ENCODE data around the gene CASK.
A peak's percentile ranks its signal among the peaks of the same experiment; 100 is the strongest.

The CASK gene

GRCh38 chrX:41923211-41923977 lies at the start of gene CASK:
Gene CASK (minus strand): TSS chrX:41923554. CDS start chrX:41922988, 566 bp downstream.
- DNase-seq = peak; percentile 93

DNA sequence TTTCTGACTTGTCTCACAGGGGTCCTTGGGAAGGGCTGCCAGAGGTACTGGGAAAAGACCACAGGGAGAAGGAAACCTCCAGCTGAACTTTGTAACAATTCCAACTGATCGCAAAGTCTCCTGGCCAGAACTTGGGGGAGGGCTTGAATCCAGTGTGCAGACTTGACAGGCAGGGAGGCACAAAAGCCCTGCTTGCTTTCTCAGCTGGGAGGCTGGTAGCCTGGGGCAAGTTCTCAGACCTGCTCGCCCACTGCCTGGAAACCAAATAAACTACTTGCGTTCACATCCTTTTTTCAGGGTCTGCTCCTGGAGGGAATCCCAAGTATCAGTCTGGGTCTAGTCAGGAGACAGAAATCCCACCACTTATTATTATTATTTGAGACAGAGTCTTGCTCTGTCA lies 48.0 kb upstream of the CASK start:
- DNase-seq = no peak

- no peak for DNase-seq
Measured at GRCh38 chrX:41970419-41970818, 47.1 kb upstream of the CASK start.

DNA sequence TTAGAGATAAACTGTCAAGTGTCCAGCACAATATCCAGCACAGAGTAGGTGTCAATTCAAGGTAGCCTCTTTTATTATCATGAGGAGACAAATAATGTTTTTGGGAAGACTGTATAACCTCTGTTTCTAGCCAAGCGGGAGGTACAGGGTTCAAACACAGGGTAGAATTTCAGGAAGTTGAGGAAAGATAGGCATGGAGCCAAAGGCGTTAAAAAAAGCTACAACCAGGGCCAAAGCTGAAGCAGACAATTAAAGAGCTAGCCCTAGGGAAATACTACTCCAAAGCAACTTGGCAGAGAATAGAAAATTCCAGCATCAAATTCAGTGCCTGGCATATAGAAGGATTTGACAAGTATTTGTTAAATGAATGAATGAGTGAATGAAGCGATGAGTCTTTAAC lies 40.0 kb upstream of the CASK start:
- no peak for DNase-seq

GRCh38 chrX:41960142-41960541 lies 36.8 kb upstream of the CASK start:
- DNase-seq = no peak

DNA sequence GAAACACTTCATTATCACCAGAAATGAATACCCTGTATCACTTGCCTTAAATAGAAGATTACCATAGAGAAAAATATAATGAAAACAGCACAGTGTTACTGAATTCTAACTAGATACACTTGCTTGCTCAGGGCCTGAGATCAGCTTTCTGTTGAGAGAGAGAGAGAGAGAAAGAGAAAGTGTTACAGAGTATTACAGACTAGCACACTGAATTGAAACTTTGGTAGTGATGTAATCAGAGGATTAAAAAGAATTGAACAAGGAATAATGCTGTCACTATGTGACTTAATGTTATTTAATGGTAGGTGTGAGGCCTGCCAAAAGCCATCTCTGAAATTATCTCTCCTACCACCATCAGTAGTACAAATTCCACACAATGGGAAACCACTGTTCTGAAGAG lies 35.5 kb upstream of the CASK start:
- no peak for DNase-seq

GRCh38 chrX:41956027-41956426 lies 32.7 kb upstream of the CASK start:
- no peak for DNase-seq

DNA sequence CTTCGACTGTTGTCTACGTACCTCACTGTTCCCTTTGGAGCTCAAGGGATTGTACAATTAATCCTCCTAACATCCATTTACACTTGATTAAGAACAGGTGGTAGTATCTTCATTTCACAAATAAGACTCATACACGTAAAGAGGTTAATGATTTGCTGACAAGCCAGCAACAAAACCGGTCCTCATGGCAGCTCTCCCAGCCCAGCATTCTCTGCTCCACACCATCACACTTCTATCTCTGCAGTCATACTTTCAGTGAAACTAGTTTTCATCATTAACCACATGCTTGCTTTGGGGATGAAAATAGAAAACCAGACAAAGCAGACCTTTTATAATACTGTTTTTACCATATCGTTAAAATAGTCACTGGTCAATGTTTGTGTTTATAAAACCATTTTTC lies 28.7 kb upstream of the CASK start:
- DNase-seq = no peak

DNA sequence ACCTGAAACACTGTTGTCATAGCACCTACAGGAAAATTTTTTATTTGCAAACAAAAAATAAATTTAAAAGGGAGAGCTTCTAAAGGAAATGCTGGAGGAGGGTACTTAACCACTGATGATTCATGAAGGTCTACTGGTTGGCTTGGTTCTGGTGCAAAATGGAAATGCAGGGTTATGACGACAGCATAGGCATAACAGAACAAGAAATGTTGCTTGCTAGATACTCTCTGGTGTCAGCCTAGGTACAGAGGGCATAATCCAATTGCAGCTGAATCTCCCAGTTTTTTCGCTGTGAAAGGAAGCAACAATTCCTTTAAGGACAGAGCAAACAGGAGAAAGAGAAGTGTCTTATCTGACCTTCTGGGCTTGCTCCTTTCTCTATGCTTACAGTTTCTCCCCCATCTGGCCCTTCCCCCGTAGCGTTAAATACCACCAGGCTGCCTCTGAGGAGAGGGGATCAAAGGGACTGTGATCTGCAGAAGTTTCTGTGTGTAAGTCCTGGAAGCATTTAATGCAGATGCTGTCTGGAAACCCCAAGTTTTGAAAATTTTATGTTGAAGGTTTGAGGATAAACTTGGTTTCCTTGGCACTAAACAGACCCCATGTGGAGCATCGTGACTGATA lies 23.7 kb upstream of the CASK start:
- DNase-seq = no peak

DNA sequence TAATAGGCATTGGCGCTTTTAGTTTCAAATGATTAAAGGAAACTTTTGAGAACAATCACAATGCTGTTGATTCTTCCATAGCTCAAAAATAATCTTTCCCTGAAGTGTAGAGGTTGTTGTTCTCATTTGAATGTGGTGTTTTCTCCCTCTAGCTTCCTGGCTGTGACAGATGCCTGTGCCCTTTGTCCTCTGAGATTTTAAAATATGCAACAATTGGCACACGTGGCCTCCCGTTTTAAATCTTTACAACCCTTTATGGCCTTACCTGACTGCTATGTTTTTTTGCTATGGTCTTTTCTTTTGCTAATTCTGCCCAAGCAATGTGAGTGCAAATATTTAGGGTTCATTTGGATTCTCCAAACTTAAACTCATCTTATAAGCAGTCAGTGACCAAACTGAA lies 22.9 kb upstream of the CASK start:
- no peak for DNase-seq

GRCh38 chrX:41935832-41936231 lies 12.5 kb upstream of the CASK start:
- DNase-seq = no peak

DNA sequence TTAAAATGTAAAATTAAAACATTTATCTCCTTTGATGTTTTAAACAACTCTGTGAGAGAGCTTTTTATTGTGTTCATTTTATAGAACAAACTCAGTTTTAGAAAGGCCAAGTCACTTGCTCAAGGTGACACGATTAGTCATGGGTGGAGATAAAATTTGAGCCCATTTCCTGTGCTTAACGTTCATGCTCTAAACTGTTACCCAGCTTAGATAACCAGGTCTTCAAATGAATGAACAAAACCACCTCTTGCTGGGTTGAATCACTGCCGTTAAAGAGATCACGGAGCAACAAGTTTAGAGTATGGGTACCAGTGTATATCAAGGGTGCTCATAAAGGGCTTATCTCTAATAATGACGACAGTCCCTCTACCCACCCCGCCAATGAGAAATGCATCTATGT lies 10.2 kb upstream of the CASK start:
- DNase-seq = no peak

DNA sequence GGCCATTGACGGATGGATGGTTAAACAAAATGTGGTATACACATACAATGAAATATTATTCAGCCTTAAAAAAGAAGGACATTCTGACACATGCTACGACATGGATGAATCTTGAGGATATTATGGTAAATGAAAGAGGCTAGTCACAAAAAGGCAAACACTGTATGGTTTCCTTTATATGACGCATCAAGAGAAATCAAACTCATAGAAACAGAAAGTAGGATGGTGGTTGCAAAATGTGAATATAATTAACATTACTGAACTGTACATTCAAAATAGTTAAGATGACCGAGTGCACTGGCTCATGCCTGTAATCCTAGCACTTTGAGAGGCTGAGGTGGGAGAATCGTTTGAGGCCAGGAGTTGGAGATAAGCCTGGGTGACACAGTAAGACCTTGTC lies 9.5 kb upstream of the CASK start:
- no peak for DNase-seq

DNA sequence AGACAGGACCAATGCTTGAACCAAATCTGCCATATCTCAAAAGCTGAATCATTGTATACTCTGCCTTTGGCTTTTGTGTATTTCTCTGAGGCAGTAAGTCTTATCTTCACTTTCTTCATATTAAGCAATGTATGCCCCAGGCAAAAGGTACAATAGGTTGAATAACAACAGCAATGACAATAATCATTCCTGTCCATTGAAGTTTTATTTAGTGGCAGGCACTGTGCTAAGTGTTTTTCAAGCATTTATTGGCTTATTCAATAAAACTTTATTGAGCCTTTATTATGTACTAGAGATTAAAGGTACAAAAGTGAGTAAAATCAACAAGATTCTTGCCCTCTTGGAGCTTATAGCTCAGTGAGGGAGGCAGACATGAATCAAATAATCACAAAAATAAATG lies 8.2 kb upstream of the CASK start:
- DNase-seq = no peak

- peak; percentile 55 for DNase-seq
Measured at GRCh38 chrX:41923978-41924683, 777 bp upstream of the CASK start.

- DNase-seq = peak; percentile 69
Measured at GRCh38 chrX:41922431-41923151, 763 bp downstream of the CASK start.

DNA sequence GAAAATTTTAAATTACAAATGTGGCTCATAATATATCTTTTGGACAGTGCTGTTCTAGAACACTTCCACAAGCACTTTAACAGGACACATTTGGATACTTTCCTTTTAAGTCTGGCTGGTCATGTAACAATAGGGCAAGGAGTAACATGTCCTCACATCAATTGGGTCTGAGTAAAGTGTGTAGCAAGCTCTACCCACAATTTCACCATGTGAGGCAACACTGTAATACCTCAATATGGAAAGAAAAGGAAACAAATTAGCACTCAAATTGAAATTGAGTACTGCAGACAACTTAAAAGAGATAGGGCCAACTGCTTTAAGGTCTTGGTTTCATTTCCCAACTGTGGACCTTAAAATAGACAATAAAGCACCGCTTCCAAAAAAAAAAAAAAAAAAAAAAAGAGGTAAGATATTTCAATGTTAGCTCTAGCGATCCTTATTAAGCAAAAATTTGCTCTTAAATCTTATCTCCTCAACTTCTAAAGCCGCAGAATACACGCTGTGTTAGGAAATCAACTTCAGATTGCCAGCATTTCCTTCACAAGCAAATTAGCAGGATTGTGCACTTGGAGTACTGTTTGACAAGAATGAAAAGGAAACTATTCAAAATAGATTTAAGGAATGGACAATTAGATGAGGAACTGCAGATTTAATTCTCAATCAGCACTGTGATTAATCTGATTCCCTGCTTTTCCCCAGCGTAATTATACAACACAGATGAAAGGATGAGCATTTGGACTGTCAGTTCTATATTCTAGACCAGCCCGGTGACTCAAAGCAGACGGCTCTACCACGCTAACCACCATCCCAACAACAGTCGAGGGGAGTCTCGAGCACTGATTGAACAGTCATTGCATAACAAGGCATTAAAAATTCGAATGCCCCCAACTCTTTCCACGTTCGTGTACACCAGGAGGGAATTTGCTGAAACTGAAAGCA lies 1.6 kb downstream of the CASK start:
- peak; percentile 38 for DNase-seq

- no peak for DNase-seq
Measured at GRCh38 chrX:41919870-41920269, 3.5 kb downstream of the CASK start.

DNA sequence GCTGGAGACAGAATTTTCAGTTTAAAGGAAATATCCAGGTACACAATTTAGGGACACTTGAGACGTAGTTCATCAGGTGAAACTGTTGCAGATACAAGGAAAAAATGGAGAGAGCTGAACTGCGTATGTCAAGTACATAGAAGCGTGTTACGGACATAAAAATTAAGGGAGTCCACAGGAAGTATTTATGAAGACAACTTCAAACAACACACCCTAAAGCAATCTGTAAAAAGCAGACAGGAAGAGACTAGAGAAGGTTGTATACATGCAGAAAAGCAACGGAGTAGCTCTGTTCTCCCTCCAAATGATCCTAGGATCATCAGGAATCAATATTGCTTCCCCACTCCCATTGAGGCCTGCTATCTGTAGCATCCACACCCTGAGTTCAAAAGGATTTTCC lies 5.8 kb downstream of the CASK start:
- DNase-seq = no peak

DNA sequence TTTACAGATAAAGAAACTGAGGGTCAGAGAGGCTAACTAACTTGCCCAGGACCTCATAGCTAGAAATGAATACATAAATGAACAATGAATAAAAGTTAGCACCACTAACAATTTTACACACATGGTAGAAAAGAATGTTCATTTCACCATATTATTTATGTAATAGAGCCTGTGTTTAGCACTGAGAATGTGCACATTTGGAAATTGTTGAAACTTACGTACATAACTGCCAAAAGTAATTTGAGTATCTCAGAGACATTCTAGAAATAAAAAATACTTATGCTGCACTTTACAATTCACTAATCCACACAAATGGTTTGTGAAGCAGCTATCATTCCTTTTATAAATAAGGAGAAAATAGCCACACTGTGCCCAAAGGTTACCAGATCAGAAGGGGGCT lies 9.9 kb downstream of the CASK start:
- DNase-seq = no peak

GRCh38 chrX:41912923-41913322 lies 10.4 kb downstream of the CASK start:
- DNase-seq = no peak

GRCh38 chrX:41909068-41909467 lies 14.3 kb downstream of the CASK start:
- no peak for DNase-seq
